Lower leg skin (tissue), 3 donors: ENCODE measurements around the gene TEX51.

Experiments
- POLR2A ChIP-seq, 2 donors: fragments of 450-650 bp; IDR thresholded peaks; one replicate each; pipeline ENCODE4 v1.6.1; 2016 to 2017; ENCODE audit warnings: antibody characterized with exemption in 2 of 2, mild to moderate bottlenecking in 1 of 2, moderate library complexity in 1 of 2
- TF ChIP-seq, protein P1 (sequence below), 3 donors: fragments of 450-650 bp; IDR thresholded peaks; one replicate each; pipeline ENCODE4 v1.5.1; 2016; ENCODE audit warnings: antibody characterized with exemption in 3 of 3, mild to moderate bottlenecking in 3 of 3, moderate library complexity in 2 of 3

DNA sequence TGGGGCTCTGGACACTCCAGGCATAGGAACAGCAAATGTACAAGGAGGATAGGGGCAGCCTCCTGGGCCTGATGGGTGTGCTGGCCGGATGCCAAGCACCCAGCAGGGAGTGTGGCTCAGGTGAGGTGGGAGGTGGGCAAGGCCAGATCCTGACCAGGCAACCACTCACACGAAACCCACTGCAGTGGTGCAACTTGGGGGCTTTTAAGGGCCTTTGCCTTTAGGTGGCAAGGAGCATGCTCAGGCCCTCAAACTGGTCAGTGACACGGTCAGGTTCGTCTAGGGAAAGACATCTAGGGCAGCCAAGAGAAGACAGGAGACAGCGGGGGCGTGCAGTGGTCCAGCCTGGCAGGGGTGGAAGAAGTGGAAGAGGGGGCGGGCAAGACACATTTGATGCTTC, 18.4 kb upstream of the TEX51 start:
- TF ChIP-seq, protein P1, sequence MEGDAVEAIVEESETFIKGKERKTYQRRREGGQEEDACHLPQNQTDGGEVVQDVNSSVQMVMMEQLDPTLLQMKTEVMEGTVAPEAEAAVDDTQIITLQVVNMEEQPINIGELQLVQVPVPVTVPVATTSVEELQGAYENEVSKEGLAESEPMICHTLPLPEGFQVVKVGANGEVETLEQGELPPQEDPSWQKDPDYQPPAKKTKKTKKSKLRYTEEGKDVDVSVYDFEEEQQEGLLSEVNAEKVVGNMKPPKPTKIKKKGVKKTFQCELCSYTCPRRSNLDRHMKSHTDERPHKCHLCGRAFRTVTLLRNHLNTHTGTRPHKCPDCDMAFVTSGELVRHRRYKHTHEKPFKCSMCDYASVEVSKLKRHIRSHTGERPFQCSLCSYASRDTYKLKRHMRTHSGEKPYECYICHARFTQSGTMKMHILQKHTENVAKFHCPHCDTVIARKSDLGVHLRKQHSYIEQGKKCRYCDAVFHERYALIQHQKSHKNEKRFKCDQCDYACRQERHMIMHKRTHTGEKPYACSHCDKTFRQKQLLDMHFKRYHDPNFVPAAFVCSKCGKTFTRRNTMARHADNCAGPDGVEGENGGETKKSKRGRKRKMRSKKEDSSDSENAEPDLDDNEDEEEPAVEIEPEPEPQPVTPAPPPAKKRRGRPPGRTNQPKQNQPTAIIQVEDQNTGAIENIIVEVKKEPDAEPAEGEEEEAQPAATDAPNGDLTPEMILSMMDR (IDR thresholded peaks at IDR 0.05), result no peak
- TF ChIP-seq POLR2A (IDR thresholded peaks at IDR 0.05), result no peak
